Glutamatergic neuron (in vitro differentiated cells): ENCODE measurements around the gene TIGD2. TPM values are rescaled to one million over a fixed set of nuclear protein-coding genes. Genes with fewer than 3 reads are reported as not detected.
A peak's percentile ranks its signal among the peaks of the same experiment; 100 is the strongest.
"Not testable (repeated sequence)": the region's sequence is repeated elsewhere in the genome, so short reads cannot be mapped to it uniquely, and the experiment has no call there.

Experiments
- DNase-seq: peaks from one replicate; pipeline ENCODE4 v3.0.0; 2022
- H3K27ac Mint-ChIP-seq: one replicate; pipeline ENCODE4 v1.8.0; 2020; ENCODE audit warnings: mild to moderate bottlenecking, mixed read lengths, inconsistent platforms; ENCODE audit not compliant: unreplicated experiment
- H3K27me3 Mint-ChIP-seq: one replicate; pipeline ENCODE4 v1.8.0; 2020; ENCODE audit warnings: mild to moderate bottlenecking, moderate library complexity, mixed read lengths, inconsistent platforms; ENCODE audit not compliant: unreplicated experiment
- H3K36me3 Mint-ChIP-seq: one replicate; pipeline ENCODE4 v1.8.0; 2020; ENCODE audit warnings: mild to moderate bottlenecking, mixed read lengths, inconsistent platforms; ENCODE audit not compliant: unreplicated experiment
- H3K4me1 Mint-ChIP-seq: one replicate; pipeline ENCODE4 v1.8.0; 2020; ENCODE audit warnings: mild to moderate bottlenecking, low read depth, mixed read lengths, inconsistent platforms; ENCODE audit not compliant: unreplicated experiment
- H3K4me3 Mint-ChIP-seq: one replicate; pipeline ENCODE4 v1.8.0; 2020; ENCODE audit warnings: mild to moderate bottlenecking, mixed read lengths, inconsistent platforms; ENCODE audit not compliant: unreplicated experiment
- H3K9me3 Mint-ChIP-seq: one replicate; pipeline ENCODE4 v1.8.0; 2020; ENCODE audit warnings: mild to moderate bottlenecking, moderate library complexity, mixed read lengths, inconsistent platforms; ENCODE audit not compliant: unreplicated experiment
- CTCF ChIP-seq: fragments of 200-600 bp; sonication (generic); IDR thresholded peaks from one replicate; pipeline ENCODE4 v1.5.0; 2021; ENCODE audit not compliant: partially characterized antibody, unreplicated experiment
- total RNA-seq: library from RNA; stranded (reverse); fragmentation: NEBNext Ultra II Directional; extraction: Animal tissue kit (Norgen Biotek cat#: 25700); gene quantifications from one replicate; pipeline ENCODE4 v1.2.1, GENCODE V29; 2021; ENCODE audit not compliant: unreplicated experiment

TIGD2 gene
- total RNA-seq, 1 donor from 2014 or later: 18.4 TPM

- Mint-ChIP-seq H3K36me3 (no peaks in the 10 kb centered on the region), H3K9me3 (no peaks in the 10 kb centered on the region), H3K27ac (no peak overlapping the region), H3K4me1 (peaks cover 15% of the 10 kb centered on the region), H3K27me3 (no peaks in the 10 kb centered on the region), H3K4me3 (no peak overlapping the region)
- TF ChIP-seq CTCF: no peak
- DNase-seq: no peak
Measured at GRCh38 chr4:89137231-89137630, 25.9 kb downstream of the TIGD2 start.

- no peak overlapping the region for H3K4me3 Mint-ChIP-seq
- no peak for DNase-seq
- H3K27ac Mint-ChIP-seq: no peak overlapping the region
- H3K27me3 Mint-ChIP-seq: no peaks in the 10 kb centered on the region
- no peak for TF ChIP-seq CTCF
- no peaks in the 10 kb centered on the region for H3K36me3 Mint-ChIP-seq
- peaks cover 18% of the 10 kb centered on the region for H3K4me1 Mint-ChIP-seq
- no peaks in the 10 kb centered on the region for H3K9me3 Mint-ChIP-seq
Measured at GRCh38 chr4:89137695-89138094, 26.4 kb downstream of the TIGD2 start.

GRCh38 chr4:89140168-89140759, 28.9 kb downstream of the TIGD2 start:
- H3K4me1 Mint-ChIP-seq: peaks cover 20% of the 10 kb centered on the region
- H3K27me3 Mint-ChIP-seq: peaks cover 2% of the 10 kb centered on the region
- no peaks in the 10 kb centered on the region for H3K36me3 Mint-ChIP-seq
- H3K9me3 Mint-ChIP-seq: no peaks in the 10 kb centered on the region
- H3K27ac Mint-ChIP-seq: peak overlapping the region; percentile 71
- H3K4me3 Mint-ChIP-seq: no peak overlapping the region
- no peak for TF ChIP-seq CTCF
- no peak for DNase-seq

- DNase-seq: no peak
- TF ChIP-seq CTCF: no peak
- H3K4me3 Mint-ChIP-seq: no peak overlapping the region
- H3K27me3 Mint-ChIP-seq: peaks cover 2% of the 10 kb centered on the region
- no peaks in the 10 kb centered on the region for H3K9me3 Mint-ChIP-seq
- peaks cover 20% of the 10 kb centered on the region for H3K4me1 Mint-ChIP-seq
- peak overlapping the region; percentile 62 for H3K27ac Mint-ChIP-seq
- H3K36me3 Mint-ChIP-seq: no peaks in the 10 kb centered on the region
Measured at GRCh38 chr4:89142691-89143669, 31.6 kb downstream of the TIGD2 start.

- peak overlapping the region; percentile 52 for H3K27ac Mint-ChIP-seq
- not testable (repeated sequence) for DNase-seq, H3K36me3 Mint-ChIP-seq, H3K9me3 Mint-ChIP-seq, H3K27me3 Mint-ChIP-seq
- peak overlapping the region; percentile 57 for H3K4me3 Mint-ChIP-seq
- H3K4me1 Mint-ChIP-seq: peaks cover 20% of the 10 kb centered on the region
Measured at GRCh38 chr4:89144652-89145051, 33.3 kb downstream of the TIGD2 start.
